Stimulated activated naive CD4-positive, alpha-beta T cell treated with Interleukin-2 at 50 U/mL for 16 hours (primary cell): Measurements from ENCODE around the gene DYNC1H1.
"Not testable (repeated sequence)": the region's sequence is repeated elsewhere in the genome, so short reads cannot be mapped to it uniquely, and the experiment has no call there.

Experiments
- DNase-seq: peaks from one replicate; lab custom pipeline; 2025; lab: John Stamatoyannopoulos, UW

Gene DYNC1H1

DNA sequence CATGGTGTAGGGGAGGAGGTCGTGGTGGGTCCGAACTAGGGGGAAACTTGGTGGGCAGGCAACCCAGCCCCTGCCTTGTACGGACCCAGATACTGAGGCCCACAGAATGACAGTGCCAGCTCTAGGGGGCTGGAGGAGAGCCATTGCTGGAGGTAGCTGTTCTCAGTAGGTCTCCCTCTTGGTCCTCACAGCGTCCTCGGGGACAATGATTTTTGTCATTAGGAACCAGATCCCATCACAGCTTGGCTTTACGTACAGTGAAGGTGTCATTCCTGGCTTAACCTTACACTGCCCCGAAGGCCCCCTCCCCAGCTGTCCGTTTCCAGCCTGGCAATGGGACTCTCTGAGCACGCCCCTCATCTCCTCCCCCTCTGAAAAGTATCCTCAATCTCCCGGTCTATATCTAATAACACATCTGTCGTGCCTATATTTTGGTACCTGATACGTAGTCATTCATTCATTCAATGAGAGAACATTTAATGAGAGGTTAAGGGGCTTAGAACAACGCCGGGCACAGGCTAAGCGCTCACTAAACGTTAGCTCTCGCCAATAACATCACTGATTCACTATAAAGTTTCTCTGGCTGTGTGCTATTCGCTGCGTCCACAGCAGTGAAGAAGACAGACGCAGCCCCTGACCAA lies 597 bp upstream of the DYNC1H1 start:
- DNase-seq: no peak

DNA sequence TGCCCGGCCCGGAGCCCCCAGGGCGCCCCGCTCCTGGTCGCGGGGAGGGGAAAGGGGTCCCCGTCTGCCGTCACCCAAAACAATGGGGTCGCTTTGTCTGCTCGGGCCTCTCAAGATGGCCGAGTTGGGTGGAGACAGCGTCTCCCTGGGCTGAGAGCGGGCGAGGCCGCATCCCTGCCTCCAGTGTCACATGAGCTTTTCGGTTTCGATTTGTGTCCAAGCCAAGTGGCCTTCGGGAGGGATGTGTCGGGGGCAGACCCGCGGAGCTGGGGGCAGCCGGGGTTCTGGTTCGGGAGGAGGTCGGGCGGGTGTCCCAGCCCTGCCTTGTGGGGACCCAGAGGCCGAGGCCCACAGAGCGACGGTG lies 790 bp downstream of the DYNC1H1 start:
- peak; percentile 50 for DNase-seq

DNA sequence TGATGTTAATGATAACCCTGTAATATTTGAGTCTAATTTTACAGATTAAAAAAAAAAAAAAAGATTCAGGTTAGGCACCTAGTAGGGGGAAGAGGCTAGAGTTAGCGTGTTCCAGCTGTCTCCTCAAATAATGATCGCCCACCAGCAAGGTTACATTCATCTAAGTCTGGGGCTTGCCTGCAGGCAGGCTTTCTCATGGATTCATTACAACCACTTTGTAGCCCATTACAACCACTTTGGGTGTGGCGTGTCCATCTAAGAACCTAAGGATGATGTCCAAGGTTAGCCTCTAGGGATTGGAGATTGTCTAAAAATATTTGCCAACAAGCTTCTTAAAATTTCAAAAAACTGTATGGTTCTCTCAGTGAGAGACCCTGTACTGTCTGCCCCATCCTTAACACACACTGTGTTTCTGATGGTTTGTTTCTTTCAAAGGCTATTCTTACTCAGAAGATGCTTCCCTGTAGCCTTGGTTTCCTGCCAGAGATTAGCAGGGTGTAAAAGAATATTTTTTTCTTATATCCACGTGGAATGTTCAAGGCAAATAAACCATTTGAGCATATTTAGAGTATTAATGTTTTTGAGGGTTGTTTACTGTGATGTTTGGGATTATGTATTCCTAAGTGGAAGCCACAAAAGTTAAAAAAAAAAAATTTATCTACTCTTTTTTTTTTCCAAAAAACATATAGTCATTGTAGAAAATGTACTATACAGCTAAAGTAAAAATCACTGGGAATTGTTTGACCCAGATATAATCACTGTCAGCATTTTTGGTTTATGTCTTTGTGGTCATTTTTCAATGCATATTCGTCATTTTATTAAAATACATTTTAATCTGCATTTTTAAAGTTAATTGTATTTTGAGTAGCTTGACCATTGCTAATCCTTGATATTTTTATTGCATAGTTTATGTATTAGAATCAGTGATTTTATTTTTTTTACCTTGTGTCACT lies 1.7 kb downstream of the DYNC1H1 start:
- no peak for DNase-seq

DNA sequence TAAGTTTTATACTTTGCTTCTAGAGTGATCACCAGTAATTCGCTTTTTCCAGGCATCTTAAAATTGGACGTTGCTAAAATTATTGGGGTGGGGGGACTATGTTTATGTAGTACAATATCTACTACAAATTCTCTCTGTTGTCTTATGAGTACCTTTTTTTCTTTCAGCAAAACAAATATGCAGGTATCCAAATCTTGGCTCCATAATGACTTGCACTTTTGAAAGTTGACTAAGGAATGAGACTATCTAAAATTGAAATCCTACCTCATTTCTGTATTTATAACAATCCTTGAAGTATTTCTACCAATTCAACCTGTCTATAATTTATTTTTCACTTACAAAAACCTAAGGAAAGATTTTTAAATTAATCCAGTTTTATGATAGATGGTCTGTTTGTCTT lies 2.4 kb downstream of the DYNC1H1 start:
- no peak for DNase-seq

DNA sequence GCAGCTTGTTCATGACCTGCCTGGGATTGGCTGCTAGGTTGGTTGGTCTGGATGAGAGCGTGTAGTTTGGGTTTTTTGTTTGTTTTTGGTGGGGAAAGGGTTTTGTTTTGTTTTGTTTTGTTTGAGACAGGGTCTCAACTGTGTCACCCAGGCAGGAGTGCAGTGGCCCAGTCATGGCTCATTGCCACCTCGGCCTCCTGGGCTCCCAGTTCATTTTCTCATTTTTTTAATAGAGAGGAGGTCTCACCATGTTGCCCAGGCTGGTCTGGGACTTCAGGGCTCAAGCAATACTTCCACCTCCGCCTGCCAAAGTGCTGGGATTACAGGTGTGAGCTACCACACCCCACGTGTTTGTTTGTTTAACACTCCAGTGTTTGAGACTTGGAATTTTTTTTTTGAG lies 3.8 kb downstream of the DYNC1H1 start:
- DNase-seq: no peak

DNA sequence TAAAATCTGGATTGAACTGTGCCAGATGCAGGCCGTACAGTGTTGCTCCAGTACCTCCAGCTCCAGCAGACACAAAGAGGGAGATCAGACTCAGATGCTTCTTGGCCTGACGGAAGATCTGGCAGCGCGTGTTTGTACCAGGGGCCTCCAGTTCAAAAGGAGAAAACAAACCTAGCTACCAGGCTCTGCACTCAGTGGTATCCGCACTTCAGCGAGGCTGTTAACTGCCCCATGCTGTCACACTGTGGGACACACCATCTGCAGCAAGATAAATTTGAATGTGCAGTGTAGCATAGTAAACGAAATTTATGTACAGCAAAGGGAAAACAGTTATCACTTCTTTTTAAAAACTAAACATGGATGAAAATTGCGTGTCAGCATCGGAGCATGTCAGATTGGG lies 5.1 kb downstream of the DYNC1H1 start:
- DNase-seq: no peak

DNA sequence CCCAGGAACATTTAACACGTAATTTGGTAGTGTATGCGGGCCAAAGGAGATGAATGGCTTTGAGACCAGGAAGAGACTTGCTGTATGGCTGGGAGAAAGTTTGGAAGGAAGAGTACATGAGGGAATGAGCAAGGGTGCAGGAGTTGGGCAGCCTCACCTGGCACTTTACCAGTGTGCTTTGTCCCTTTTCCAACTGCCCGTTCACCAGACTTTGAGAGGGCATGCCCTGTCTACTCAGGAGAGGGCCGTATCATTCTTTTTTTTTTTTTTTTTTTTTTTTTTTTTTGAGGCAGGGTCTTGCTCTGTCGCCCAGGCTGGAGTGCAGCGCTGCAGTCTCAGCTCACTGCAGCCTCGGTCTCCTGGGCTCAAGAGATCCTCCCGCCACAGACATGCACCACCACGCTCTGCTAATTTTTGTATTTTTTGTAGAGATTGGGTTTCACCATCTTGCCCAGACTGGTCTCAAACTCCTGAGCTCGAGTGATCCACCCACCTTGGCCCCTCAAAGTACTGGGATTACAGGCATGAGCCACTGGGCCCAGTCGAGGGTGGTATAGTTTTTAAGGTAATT lies 6.5 kb downstream of the DYNC1H1 start:
- no peak for DNase-seq

DNA sequence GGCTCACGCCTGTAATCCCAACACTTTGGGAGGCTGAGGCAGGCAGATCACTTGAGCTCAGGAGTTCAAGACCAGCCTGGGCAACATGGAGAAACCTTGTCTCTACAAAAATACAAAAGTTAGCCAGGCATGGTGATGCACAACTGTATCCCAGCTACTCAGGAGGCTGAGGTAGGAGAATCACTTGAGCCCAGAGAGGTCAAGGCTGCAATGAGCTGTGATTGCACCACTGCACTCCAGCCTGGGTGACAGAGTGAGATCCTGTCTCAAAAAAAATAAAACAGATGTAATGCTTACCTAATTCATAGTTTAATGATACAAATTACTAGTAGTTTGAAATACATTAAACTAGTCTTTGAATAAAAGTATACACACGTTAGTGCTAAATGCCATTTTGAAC lies 7.1 kb downstream of the DYNC1H1 start:
- DNase-seq: not testable (repeated sequence)

DNA sequence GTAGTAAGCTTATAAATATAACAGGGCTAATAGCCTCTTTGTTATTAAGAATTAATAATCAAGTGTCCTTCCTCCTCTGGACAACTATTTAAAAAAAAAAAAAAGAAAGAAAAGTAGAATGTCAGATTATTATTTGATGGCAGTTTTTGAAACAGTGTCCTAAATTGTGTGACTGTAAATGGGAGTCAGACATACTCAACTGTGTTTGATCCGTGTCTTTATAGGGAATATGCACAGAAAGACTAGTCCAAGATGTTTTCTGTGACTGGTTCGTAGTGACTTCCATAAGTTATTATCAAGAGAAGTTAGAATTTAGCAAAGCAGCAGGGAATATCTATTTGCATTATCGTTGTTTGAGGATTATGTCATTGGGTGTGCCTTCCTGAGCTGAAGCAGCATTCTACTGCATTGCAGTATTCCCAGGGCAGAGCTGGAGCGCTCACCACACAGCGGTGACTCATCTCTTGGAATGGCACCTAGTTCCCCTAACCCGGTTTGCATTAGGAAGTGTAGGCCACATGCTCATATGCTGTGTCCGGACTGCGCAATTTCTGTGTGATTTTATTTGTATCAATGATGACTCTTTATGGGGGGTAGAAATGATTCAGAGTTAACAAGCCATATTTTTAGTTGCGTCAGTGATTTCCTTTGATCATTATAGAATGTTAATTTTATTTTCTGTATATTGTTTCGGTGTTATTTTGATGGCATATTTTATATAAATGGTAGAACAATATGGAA lies 7.9 kb downstream of the DYNC1H1 start:
- DNase-seq: no peak

DNA sequence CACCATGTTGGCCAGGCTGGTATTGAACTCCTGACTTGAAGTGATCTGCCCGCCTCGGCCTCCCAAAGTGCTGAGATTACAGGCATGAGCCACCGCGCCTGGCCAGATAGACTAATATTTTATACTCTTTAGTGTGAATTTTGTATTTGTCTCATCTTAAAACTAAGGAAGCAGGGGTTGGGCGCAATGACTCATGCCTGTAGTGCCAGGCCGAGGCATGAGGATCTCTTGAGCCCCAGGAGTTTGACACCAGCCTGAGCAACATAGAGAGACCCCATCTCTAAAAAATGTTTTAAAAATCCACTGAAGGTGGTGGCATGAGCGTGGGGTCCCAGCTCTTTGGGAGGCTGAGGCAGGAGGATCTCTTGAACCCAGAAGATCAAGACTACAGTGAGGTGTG lies 9.0 kb downstream of the DYNC1H1 start:
- no peak for DNase-seq

DNA sequence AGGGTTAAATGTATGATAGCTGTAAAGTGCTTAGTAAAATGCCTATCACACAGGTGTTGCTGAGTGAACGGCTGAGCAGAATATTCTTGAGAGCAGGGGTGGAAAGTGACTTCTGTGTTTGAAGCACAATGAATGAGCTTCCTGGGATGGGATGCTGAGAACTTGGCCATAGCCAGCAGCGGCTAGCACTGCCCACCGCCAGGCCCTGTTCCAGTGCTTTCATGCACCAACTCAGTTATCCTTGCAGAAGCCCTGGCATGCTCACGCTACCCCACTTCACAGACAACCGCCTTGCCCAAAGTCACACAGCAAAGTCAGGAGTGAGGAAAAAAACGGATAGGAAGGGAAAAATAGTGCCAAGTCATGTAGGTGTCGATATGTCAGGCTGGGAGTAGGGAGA lies 10.9 kb downstream of the DYNC1H1 start:
- no peak for DNase-seq

DNA sequence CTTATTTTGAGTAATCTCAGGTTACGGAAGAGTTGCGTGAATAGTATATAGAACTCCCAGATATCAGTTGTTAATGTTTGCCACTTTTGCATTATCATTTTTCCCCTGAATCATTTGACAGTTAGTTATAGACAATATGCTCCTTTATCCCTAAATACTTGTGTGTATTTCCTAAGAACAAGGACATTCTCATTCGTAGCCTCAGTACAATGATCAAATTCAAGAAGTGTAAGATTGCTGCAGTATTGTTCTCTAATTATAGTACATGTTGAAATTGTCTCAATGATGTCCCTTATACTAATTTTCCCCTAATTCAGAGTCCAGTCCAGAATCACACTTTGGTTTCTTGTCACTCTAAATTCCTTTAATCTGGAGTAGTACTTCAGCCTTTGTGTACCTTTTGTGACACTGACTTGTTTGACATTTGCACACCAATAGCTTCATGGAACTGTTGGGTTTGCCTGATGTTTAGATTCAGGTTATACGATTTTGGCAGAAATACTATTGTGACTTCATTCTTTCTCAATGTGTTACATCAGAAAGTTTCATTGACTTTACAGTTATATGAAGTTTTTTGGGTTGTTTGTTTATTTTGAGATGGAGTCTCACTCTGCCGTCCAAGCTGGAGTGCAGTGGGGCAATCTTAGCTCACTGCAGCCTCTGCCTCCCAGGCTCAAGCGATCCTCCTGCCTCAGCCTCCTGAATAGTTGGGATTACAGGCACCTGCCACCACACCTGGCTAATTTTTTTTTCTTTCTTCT lies 13.1 kb downstream of the DYNC1H1 start:
- no peak for DNase-seq

DNA sequence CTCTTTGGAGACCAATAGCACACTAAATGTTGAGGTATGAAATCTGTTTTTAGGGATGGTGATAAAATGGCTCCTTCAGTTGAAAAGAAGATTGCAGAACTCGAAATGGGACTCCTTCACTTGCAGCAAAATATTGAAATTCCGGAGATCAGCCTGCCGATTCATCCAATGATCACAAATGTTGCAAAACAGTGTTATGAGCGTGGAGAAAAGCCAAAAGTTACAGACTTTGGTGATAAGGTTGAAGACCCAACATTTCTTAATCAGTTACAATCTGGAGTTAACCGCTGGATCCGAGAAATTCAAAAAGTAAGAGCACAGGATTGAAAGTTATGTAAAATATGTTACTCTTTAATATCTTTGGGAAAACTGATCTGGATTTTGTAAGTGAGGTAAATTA lies 15.3 kb downstream of the DYNC1H1 start:
- DNase-seq: no peak

DNA sequence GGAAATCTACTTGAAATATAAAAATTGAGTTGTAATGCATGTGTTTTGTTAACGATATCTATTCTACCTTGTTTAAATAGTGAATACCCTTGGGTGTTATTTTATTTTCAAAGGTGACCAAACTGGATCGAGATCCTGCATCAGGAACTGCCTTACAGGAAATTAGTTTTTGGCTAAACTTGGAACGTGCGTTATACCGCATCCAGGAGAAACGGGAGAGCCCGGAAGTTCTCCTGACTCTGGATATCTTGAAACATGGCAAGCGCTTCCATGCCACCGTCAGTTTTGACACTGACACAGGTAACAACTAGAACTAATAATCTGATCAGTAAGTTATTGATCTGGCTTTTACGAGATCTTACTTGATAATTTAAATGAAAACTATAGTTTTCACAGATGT lies 15.9 kb downstream of the DYNC1H1 start:
- no peak for DNase-seq

DNA sequence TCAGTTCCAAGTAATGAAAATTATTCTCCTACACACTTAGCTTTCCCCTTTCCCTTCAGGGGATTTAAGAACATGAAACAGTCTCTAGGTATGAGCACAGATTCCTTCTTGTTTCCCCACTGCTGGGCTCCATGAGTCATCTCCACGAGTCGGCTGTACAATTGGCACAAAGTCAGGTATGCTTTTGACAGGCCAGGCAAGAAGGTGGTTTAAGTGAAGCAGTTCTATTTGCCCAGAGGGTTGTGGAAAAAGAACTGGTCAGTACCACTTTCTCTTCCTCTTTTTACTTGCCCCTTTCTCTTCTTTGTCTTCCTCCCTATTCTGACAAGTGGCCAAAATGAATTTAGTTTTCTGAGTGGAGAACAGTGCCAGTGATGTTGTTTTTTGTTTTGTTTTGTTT lies 16.3 kb downstream of the DYNC1H1 start:
- no peak for DNase-seq

DNA sequence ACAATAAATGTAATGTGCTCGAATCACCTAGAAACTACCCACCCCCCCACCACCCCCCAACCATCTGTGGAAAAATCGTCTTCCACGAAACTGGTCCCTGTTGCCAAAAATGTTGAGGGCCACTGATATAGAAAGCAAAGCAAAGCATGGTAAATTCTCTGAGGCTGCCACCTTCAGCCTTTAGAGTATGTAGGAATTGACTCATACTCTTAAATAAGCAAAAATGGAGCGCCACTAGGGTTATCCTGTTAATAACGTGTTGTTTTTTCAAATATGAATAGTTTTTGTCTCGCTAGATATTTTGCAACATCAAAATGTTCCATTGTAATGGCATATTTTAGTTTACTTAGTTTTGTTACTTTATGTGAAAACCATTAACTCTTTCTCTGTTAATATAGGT lies 18.2 kb downstream of the DYNC1H1 start:
- no peak for DNase-seq

DNA sequence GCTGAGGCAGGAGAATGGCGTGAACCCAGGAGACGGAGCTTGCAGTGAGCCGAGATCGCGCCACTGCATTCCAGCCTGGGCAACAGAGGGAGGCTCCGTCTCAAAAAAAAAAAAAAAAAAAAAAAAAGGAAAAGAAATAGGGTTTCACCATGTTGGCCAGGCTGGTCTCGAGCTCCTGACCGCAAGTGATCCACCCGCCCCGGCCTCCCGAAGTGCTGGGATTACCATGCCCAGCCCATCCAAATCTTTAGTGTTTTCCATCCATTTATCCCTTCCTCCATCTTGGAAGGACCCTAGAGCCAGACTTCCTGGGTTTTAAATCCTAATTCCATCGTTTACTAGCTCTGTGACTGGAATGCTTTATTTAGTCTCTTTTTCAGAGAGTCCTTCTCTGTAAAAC lies 20.5 kb downstream of the DYNC1H1 start:
- not testable (repeated sequence) for DNase-seq

DNA sequence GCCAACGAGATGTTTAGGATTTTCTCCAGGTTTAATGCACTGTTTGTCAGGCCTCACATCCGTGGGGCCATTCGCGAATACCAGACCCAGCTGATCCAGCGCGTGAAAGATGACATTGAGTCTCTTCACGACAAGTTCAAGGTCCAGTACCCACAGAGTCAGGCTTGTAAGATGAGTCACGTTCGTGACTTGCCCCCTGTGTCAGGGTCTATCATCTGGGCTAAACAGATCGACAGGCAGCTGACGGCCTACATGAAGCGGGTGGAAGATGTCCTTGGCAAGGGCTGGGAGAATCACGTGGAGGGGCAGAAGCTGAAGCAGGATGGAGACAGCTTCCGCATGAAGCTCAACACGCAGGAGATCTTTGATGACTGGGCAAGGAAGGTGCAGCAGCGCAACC lies 21.6 kb downstream of the DYNC1H1 start:
- no peak for DNase-seq

DNA sequence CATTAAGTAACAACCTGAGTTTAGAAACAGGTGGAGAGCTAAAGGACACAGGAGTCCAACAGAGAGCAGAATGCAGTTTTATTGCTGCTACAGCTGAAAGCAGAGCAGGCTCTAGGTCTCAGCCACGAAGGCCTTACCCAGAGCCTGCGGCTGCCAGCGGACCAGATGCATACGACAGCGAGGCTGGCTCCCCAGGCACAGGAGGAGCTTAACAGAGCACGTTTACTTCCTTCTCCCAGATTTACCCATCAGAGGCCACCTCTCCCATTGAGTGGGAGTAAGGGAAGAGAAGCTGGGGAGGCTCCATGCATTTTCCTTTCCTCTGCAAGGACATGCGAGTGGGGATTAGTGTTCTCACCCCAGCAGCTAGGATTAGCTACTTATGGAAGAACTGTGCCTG lies 22.6 kb downstream of the DYNC1H1 start:
- no peak for DNase-seq

DNA sequence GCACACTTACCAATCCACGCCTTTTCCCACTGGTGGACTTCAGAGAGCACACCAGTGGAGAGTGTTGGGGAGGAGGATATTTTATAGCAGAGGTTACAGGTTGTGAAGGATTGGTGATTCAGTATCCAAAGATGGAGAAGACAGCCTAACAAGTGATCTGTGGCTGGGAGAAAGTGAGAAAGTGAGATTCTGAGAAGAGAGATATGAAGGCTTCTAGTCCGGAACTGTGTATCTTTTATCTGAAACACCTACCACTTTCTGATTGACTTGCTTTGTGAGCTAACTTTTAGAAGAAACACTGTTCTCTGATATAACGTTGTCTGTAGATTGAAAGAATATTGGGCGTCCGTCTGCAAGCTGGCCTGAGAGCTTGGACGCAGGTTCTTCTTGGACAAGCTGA lies 24.0 kb downstream of the DYNC1H1 start:
- DNase-seq: no peak

DNA sequence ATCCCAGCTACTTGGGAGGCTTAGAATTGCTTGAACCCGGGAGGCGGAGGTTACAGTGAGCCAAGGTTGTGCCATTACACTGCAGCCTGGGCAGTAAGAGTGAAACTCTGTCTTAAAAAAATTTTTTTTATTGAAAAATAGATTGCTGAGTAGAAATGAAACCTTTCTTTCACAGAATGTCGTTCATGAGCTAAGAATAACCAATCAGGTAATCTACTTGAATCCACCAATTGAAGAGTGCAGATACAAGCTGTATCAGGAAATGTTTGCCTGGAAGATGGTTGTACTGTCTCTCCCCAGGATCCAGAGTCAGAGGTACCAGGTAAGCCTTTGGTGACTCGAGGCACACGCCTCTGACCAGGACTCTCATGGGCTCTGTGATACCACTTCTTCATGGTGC lies 27.0 kb downstream of the DYNC1H1 start:
- DNase-seq: no peak

DNA sequence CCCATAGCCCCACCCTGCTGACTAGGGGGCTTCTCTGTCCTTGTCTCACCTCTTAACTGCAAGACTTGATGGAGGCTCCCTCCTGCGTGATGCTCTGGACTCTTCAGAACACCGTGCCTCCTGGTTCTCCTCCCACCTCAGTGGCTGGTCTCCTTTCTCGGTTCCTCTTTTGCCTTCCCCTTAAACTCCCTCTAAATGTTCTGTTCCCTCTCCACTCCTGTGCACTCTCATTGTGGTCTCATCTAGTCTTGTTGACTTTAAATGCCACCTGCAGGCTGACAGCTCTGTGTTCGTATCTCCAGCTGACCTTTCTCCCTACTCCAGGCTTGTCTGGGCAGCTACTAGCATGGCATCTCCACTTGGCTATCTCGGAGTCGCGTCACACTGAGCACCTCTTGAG lies 28.3 kb downstream of the DYNC1H1 start:
- DNase-seq: no peak
